Measurements from ENCODE around the gene GRIP2.

- TF ChIP-seq GATA3 (IDR thresholded peaks at IDR 0.05; ENCODE audit: low read depth, low read length) (no peak), GATA2 (IDR thresholded peaks at IDR 0.05; ENCODE audit: low read depth, low read length) (no peak)
These were observed 87.1 kb downstream of the GRIP2 start for GRCh38 chr3:14452740-14453710.
